A673 (cell line): ENCODE results near the gene EDIL3.

Experiments
- EZH2 ChIP-seq: fragments of 200-600 bp; sonication (generic); IDR thresholded peaks from 2 replicates; pipeline ENCODE4 v1.6.1; 2017; ENCODE audit warnings: borderline replicate concordance, low read depth, mild to moderate bottlenecking, mixed read lengths, antibody characterized with exemption, low read length; ENCODE audit not compliant: poor library complexity, severe bottlenecking
- TF ChIP-seq, protein P1 (sequence below): fragments of 300-800, 200-600 bp; sonication (generic); conservative IDR thresholded peaks from 2 replicates; pipeline ENCODE4 v1.5.1; 2017; ENCODE audit warnings: low read depth, mild to moderate bottlenecking, antibody characterized with exemption, low read length, moderate library complexity, mixed read lengths

DNA sequence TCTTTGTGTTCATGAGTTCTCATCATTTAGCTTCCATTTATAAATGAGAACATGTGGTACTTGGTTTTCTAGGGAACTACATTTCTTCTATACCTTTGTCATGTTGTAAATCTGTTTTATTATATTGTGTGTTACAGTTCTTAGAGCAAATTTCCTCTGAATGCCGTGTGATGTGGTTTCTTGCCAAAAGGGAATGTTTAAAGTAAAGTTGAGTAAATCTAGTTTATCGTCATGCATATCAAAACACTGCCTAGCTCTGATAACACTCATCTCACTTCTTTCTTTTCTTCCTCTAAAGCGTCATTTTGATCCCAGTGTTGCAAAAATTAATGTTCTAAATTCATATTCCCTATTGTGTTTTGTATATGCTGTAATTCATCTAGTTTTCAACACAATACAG is 368.6 kb downstream of the EDIL3 start:
- TF ChIP-seq, protein P1, sequence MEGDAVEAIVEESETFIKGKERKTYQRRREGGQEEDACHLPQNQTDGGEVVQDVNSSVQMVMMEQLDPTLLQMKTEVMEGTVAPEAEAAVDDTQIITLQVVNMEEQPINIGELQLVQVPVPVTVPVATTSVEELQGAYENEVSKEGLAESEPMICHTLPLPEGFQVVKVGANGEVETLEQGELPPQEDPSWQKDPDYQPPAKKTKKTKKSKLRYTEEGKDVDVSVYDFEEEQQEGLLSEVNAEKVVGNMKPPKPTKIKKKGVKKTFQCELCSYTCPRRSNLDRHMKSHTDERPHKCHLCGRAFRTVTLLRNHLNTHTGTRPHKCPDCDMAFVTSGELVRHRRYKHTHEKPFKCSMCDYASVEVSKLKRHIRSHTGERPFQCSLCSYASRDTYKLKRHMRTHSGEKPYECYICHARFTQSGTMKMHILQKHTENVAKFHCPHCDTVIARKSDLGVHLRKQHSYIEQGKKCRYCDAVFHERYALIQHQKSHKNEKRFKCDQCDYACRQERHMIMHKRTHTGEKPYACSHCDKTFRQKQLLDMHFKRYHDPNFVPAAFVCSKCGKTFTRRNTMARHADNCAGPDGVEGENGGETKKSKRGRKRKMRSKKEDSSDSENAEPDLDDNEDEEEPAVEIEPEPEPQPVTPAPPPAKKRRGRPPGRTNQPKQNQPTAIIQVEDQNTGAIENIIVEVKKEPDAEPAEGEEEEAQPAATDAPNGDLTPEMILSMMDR: no peak
- no peak for TF ChIP-seq EZH2
